Ovary (tissue), 3 donors: Measurements from ENCODE around the gene TRIM74.

Experiments
- CTCF ChIP-seq, 3 donors: fragments of 450-650 bp in 2 of 3; fragments of 200-600 bp in 1 of 3; IDR thresholded peaks; one replicate each; pipeline versions ENCODE4 v1.5.1 to v1.8.0; 2016 to 2022; ENCODE audit warnings: antibody characterized with exemption in 3 of 3, mild to moderate bottlenecking in 1 of 3
- EP300 ChIP-seq: sonication (generic); formaldehyde crosslinking; IDR thresholded peaks from one replicate; pipeline ENCODE4 v1.6.1; 2017; ENCODE audit warnings: antibody characterized with exemption
- POLR2A ChIP-seq: fragments of 450-650 bp; IDR thresholded peaks from one replicate; pipeline ENCODE4 v1.6.1; 2017; ENCODE audit warnings: antibody characterized with exemption, mild to moderate bottlenecking, moderate library complexity
- donor health status: DM: no; HTN: no; CAD: no.

GRCh38 chr7:72919256-72919775 is 50.0 kb downstream of the TRIM74 start:
- no peak for TF ChIP-seq EP300
- no peak for TF ChIP-seq CTCF (IDR thresholded peaks at IDR 0.05)
- no peak for TF ChIP-seq POLR2A
